Activated CD4-positive, alpha-beta T cell treated with anti-CD3 and anti-CD28 coated beads, Interleukin-2, amount 50 U/mL, for 1 hour (primary cell): ENCODE data around the gene FIGLA.
"Not testable (repeated sequence)": the region's sequence is repeated elsewhere in the genome, so short reads cannot be mapped to it uniquely, and the experiment has no call there.

Experiments
- DNase-seq: peaks from one replicate; pipeline ENCODE4 v3.0.0-alpha.2; 2020

FIGLA gene

DNA sequence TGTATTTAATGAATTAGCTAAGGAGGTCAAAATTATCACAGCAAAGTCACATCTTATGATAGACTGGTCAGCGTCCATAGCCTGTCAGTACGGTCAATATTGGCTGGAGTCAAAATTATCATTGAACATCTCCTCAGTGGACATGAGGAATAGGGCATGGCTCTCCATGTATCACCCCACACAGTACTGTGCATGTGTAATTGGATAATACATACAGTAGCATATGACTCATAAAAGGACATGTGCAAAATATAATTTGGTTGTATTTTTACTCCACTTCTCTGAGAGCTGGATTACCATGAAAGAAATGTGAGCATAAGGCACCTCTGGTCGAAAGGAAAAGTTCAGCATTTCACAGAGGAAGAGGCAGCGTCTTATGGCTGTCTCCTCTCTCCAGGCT, 47.4 kb downstream of the FIGLA start:
- DNase-seq: no peak

DNA sequence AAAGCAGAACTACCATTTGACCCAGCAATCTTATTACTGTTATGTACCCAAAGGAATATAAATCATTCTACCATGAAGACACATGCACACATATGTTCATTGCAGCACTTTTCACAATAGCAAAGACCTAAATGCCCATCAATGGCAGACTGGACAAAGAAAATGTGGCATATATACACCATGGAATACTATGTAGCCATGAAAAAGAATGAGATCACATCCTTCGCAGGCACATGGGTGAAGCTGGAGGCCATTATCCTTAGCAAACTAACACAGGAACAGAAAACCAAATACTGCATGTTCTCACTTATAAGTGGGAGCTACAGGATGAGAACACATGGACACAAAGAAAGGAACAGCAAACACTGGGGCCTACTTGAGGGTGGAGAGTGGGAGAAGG, 51.0 kb downstream of the FIGLA start:
- not testable (repeated sequence) for DNase-seq

DNA sequence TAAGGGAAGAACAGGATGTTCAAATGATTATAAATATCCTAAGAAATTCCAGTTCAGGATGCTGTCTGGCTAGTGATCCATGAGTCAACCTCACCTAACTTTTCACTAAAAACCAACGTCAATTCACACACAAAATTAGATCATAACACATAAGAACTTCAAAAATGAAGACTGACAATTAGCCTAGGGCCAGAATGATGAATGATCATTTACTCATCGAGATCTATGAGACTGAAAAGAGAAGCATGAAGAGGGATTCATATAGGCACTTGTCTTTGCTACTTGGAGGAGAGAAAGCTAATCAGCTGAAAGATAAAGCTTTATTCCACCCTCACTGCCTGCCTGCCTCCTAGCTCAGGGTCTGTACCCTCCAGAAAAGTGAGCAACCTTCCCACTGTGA, 52.3 kb downstream of the FIGLA start:
- DNase-seq: no peak

DNA sequence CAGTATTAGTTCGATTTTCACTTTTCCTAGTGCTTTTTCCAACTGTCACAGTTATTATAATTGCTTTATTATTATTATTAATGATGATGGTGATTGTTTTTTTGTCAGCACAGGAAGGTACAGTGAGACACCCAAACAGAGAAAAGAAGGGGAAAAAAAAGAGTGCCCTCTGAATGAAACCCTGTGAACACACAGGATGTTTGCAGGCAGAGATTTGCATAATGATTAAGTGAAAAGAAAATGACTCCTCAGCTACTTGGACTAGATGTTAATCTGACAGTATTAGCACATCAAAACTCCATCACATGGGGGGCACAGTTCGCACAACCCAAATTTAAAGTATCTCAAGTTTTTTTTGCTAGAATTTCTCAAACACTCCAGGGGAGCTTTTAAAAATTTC, 55.4 kb downstream of the FIGLA start:
- no peak for DNase-seq

DNA sequence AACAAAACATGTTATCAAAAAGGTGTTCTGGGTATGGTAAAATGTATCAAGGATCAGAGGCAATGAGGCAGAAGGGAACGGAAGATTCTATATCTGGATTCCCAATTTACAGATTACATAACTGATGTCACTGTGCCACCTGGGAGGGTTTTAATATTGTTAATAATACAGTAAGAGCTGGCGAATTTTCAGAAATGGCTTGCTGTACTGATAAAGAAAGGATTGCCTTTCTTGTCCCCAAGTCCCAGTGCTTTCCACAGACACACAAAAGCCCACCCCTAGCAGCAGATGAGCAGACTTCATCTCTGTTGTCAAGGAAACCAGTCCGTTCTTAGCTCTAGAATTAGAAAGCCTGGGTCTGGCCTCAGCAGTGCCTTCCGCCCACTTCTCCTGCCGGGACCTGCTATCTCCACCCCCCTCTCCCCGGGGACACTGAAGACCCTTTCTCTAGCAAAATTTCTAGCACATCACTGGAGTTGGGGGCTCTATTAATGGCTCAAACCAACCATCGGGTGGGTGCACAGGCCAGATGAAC, 56.7 kb downstream of the FIGLA start:
- DNase-seq: no peak

DNA sequence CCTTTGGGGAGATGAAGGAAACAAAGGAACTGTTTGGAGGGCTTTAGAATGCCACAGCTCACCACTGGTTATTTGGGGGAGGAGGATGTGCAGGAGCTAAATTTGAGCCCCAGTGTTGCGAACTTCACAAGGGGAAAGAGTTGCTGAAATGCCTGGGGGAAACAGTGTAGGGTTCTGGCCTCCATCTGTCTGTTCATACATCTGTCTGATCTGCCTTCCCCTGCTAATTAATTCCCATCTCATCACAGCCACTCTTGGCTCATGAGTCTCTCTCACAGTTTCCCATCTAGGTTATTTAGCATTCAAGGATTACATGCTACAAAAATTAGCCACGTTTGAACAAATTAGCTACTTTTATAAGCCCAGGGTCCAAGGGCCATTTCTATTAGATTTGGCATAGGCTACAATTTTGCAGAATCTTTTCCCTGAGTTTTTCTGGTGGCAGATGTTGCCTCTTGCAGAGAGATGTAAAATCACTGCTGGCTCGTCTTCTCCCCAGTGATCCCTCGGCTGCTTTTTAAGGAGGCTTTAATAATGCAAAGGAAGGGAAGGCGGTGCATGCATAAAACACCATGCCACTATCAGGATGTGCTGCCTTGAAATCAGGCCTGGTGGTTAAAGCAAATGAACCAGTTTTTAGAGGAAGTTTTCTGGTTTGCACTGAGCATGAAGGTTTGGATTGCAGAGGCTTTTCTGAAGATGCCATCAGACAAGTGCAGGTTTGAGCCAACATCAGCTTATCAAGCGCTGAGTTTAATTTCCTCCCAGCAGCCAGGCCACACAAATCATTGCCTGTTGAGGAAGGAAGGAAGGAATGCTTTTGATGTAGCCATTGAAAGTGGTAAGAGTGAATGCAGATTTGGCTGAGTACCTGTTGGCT, 57.4 kb downstream of the FIGLA start:
- DNase-seq: no peak

DNA sequence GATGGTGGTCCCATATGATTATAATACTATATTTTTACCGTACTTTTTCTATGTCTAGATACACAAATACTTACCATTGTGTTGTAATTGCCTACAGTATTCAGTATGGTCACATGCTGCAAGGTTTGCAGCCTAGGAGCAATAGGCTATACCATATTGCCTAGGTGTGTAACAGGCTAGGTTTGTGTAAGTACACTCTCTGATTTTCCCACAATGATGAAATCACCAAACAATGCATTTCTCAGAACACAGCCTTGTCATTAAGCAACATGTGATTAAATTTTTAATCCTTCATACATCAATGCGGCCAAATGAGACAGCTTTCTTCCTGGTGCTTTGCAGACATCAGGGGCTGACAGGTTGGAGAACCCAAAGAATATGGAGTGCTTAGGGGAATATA, 59.7 kb downstream of the FIGLA start:
- no peak for DNase-seq

DNA sequence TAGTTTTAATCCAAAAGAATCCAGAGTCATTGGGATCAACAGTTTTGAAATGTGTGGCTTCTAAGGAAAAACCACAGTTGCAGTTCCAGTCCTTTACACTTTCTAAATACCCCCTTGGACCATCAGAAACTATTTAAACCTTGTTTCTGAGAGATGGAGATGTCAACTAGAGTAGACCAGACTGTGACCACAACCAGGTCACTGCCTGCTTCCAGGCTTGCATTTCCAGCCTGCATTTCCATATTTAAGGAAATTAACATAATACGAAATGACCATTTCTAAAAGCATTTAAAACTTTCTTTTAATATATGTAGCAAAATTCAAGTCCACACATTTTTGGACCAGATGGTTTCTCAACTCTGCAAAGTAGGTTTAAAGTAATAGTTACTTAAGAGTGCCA, 60.8 kb downstream of the FIGLA start:
- no peak for DNase-seq

DNA sequence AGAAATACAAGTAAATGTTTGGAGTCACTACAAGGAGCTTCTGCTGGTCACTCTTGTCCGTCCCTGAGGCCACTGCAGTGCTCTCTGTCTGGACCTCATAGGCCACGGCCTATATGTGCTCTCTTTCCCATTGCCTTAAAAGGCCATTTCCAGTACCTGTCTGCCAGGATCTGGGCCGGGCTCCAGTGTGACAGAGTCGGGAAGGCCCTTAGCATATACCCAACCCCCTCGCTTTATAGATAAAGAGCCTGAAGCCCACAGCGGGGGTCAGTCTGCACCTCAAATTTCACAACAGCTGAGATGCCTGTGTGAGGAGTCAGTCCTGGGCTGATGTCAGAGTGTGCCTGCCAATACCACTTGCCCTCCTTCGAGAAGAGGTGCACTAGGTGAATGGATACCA, 62.3 kb downstream of the FIGLA start:
- no peak for DNase-seq
